ENCODE measurements around the gene LZTS2. TPM values are rescaled to one million over a fixed set of nuclear protein-coding genes. Genes with fewer than 3 reads are reported as not detected.

LZTS2 gene
- total and polyA plus RNA-seq, 4 donors = 2.1 to 10.3 (median 9.5) TPM

DNA sequence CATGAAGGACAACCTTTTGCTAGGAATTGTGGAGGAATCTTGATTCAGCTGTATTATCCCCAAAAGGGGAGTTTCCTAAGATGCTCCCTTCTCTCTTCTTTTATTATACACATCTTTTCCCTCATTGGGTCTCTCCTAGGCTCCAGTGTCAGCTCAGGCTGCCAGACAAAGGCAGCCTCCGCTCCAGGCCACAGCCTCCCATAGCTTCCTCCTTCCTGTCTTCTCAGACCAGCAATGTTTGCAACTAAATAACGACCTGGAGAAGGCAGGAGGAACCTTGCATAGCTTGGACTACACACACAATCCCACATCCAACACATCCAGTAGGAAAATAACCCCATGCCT, 43.7 kb downstream of the LZTS2 start:
- DNase-seq (ENCODE audit: low spot score) = no peak
- peaks cover 2 to 19% (median 10%) of the 10 kb centered on the region in 4 donors for H3K4me1 ChIP-seq (ENCODE audit: control insufficient read depth in 4 of 4, insufficient read depth in 4 of 4, low read length in 3 of 4)
- H3K4me3 ChIP-seq (ENCODE audit: low read depth in 1 of 3, low read length in 3 of 3) = peak overlapping the region; percentile 33 to 46 (median 45)
- no peak for TF ChIP-seq HNF4G (IDR thresholded peaks at IDR 0.05)
- TF ChIP-seq TAF1 (conservative IDR thresholded peaks at IDR 0.05) = no peak
- TF ChIP-seq FOXA1 (IDR thresholded peaks at IDR 0.05) = no peak
- TF ChIP-seq NR2F2 (IDR thresholded peaks at IDR 0.05) = no peak
- no peak for TF ChIP-seq RAD21 (IDR thresholded peaks at IDR 0.05)
- TF ChIP-seq YY1 (IDR thresholded peaks at IDR 0.05) = no peak
- TF ChIP-seq GABPA (IDR thresholded peaks at IDR 0.05 in 1 of 2, conservative IDR thresholded peaks at IDR 0.05 in 1 of 2) = no peak
- TF ChIP-seq, protein P1, sequence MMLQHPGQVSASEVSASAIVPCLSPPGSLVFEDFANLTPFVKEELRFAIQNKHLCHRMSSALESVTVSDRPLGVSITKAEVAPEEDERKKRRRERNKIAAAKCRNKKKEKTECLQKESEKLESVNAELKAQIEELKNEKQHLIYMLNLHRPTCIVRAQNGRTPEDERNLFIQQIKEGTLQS (IDR thresholded peaks at IDR 0.05) = no peak
- TF ChIP-seq, protein P2, sequence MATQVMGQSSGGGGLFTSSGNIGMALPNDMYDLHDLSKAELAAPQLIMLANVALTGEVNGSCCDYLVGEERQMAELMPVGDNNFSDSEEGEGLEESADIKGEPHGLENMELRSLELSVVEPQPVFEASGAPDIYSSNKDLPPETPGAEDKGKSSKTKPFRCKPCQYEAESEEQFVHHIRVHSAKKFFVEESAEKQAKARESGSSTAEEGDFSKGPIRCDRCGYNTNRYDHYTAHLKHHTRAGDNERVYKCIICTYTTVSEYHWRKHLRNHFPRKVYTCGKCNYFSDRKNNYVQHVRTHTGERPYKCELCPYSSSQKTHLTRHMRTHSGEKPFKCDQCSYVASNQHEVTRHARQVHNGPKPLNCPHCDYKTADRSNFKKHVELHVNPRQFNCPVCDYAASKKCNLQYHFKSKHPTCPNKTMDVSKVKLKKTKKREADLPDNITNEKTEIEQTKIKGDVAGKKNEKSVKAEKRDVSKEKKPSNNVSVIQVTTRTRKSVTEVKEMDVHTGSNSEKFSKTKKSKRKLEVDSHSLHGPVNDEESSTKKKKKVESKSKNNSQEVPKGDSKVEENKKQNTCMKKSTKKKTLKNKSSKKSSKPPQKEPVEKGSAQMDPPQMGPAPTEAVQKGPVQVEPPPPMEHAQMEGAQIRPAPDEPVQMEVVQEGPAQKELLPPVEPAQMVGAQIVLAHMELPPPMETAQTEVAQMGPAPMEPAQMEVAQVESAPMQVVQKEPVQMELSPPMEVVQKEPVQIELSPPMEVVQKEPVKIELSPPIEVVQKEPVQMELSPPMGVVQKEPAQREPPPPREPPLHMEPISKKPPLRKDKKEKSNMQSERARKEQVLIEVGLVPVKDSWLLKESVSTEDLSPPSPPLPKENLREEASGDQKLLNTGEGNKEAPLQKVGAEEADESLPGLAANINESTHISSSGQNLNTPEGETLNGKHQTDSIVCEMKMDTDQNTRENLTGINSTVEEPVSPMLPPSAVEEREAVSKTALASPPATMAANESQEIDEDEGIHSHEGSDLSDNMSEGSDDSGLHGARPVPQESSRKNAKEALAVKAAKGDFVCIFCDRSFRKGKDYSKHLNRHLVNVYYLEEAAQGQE (IDR thresholded peaks at IDR 0.05) = no peak
- no peak for TF ChIP-seq SP1 (IDR thresholded peaks at IDR 0.05)
- TF ChIP-seq, protein P3, sequence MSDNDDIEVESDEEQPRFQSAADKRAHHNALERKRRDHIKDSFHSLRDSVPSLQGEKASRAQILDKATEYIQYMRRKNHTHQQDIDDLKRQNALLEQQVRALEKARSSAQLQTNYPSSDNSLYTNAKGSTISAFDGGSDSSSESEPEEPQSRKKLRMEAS (IDR thresholded peaks at IDR 0.05) = no peak
- TF ChIP-seq, protein P4, sequence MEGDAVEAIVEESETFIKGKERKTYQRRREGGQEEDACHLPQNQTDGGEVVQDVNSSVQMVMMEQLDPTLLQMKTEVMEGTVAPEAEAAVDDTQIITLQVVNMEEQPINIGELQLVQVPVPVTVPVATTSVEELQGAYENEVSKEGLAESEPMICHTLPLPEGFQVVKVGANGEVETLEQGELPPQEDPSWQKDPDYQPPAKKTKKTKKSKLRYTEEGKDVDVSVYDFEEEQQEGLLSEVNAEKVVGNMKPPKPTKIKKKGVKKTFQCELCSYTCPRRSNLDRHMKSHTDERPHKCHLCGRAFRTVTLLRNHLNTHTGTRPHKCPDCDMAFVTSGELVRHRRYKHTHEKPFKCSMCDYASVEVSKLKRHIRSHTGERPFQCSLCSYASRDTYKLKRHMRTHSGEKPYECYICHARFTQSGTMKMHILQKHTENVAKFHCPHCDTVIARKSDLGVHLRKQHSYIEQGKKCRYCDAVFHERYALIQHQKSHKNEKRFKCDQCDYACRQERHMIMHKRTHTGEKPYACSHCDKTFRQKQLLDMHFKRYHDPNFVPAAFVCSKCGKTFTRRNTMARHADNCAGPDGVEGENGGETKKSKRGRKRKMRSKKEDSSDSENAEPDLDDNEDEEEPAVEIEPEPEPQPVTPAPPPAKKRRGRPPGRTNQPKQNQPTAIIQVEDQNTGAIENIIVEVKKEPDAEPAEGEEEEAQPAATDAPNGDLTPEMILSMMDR (IDR thresholded peaks at IDR 0.05; ENCODE audit: low read depth, low read length, missing input control) = no peak
- TF ChIP-seq JUND (IDR thresholded peaks at IDR 0.05) = no peak
- no peak for TF ChIP-seq HNF4A (conservative IDR thresholded peaks at IDR 0.05)
- no peak for TF ChIP-seq EGR1 (IDR thresholded peaks at IDR 0.05; ENCODE audit: low read depth in 2 of 2)
- no peak for TF ChIP-seq FOXA2 (IDR thresholded peaks at IDR 0.05)
- no peak for TF ChIP-seq RXRA (IDR thresholded peaks at IDR 0.05)
- TF ChIP-seq, protein P5, sequence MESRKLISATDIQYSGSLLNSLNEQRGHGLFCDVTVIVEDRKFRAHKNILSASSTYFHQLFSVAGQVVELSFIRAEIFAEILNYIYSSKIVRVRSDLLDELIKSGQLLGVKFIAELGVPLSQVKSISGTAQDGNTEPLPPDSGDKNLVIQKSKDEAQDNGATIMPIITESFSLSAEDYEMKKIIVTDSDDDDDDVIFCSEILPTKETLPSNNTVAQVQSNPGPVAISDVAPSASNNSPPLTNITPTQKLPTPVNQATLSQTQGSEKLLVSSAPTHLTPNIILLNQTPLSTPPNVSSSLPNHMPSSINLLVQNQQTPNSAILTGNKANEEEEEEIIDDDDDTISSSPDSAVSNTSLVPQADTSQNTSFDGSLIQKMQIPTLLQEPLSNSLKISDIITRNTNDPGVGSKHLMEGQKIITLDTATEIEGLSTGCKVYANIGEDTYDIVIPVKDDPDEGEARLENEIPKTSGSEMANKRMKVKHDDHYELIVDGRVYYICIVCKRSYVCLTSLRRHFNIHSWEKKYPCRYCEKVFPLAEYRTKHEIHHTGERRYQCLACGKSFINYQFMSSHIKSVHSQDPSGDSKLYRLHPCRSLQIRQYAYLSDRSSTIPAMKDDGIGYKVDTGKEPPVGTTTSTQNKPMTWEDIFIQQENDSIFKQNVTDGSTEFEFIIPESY (IDR thresholded peaks at IDR 0.05) = no peak
- no peaks in the 10 kb centered on the region for H3K9me3 ChIP-seq (ENCODE audit: control insufficient read depth in 4 of 4, low read length in 3 of 4)
- H3K9ac ChIP-seq (ENCODE audit: low read depth in 1 of 2, low read length in 2 of 2) = peak overlapping the region; percentile 7 to 21
- peaks cover 0 to 3% (median 0%) of the 10 kb centered on the region in 4 donors for H3K36me3 ChIP-seq (ENCODE audit: control insufficient read depth in 4 of 4, insufficient read depth in 3 of 4, low read depth in 1 of 4, low read length in 3 of 4)
- 36% methylated on average over 2 of the region's 2 CpGs for WGBS
- no peaks in the 10 kb centered on the region for H3K27me3 ChIP-seq (ENCODE audit: control insufficient read depth in 4 of 4, insufficient read depth in 4 of 4, low read length in 3 of 4)
- peak overlapping the region; percentile 73 to 76 for H3K27ac ChIP-seq (ENCODE audit: low read depth in 1 of 2, low read length in 2 of 2)
